GM12801 (cell line): ENCODE data around the gene CACNA1I.

Experiments
- TF ChIP-seq, protein P1 (sequence below): IDR thresholded peaks from one replicate; pipeline ENCODE4 v1.5.1; 2011; ENCODE audit warnings: control low read depth; ENCODE audit not compliant: insufficient read length; ENCODE audit errors: extremely low read depth

Gene CACNA1I

DNA sequence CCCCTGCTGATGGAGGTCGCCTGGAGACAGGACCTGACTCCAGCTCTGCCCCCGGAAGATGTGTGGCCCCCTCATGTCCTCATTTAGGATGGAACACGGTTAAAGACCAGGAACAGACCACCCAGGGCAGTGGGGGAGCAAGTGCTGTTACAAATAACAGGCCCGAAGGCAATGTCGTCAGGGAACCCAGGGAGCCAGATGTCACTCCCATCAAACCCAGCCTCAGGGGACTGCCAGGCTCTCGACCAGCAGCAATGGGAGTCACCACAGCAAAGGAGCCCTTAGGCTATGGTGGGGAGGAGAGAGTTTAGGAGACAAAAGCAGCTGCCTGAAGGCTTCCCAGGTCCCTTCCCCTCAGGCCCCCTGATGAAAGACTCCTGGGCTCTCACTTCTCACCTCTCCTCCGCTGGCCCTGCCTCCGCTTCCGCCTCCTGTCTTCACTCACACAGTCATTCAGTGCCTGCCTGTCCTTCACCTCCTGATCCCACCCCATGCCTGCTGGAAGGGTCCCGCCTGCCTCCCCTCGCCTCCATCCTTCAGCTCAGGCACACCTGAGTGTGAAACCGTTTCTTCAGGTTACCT is 42.4 kb upstream of the CACNA1I start:
- TF ChIP-seq, protein P1, sequence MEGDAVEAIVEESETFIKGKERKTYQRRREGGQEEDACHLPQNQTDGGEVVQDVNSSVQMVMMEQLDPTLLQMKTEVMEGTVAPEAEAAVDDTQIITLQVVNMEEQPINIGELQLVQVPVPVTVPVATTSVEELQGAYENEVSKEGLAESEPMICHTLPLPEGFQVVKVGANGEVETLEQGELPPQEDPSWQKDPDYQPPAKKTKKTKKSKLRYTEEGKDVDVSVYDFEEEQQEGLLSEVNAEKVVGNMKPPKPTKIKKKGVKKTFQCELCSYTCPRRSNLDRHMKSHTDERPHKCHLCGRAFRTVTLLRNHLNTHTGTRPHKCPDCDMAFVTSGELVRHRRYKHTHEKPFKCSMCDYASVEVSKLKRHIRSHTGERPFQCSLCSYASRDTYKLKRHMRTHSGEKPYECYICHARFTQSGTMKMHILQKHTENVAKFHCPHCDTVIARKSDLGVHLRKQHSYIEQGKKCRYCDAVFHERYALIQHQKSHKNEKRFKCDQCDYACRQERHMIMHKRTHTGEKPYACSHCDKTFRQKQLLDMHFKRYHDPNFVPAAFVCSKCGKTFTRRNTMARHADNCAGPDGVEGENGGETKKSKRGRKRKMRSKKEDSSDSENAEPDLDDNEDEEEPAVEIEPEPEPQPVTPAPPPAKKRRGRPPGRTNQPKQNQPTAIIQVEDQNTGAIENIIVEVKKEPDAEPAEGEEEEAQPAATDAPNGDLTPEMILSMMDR, result no peak

DNA sequence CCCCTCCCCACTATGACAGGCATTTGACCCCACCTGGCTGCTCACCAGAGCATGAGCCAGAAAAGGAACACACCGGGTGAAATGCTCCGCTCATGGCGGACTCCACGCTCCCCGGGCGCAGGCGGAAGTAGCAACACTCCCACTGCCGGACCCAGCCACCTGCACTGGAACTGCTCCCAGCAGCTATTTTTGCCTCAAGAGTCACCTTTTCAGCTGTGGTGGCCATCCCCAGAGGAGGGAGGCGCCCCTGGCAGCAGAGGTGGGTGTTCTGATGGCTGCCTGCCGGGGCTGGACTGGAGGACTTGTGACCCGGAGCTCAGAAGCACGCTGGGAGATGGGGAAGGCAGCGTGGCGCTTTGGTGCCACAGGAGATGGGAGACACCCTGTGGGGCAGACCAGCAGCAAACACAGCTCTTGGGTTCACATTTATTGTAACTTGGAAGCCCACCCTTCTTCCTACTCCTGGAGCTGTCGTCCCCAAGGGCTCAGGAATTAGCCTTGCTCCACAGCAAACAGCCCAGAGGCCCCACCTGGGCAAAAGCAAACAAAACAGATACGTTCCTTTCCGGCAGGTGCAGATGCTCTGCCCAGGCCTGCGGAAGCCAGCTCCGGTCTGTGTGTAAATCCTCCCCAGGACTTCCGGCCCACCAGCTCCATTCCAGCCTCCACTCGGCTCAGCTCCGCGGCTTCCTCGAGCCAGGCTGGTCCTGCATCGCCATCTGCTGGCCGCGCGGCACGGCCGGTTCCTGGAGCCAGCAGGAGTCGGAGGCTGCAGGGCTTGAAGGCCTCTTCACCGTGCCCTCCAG is 41.7 kb upstream of the CACNA1I start:
- TF ChIP-seq, protein P1, result peak; percentile 47

DNA sequence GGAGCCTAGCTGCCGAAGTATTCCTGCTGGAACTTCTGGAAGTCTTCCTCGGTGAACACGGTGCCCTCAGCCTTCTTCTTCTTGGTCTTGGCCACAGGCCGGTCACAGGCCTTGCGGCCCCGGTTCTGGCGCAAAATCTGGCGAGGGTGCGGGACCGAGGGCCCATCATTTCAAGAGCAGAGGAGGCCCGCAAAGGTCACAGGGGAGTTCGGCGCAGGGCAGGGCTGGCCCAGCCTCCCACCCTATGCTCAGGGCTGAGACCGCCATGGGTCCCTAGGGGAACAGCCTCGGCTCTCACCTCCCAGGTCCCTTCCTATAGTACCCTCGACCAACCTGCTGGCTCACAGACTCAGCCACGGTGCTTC is 41.1 kb upstream of the CACNA1I start:
- TF ChIP-seq, protein P1, result no peak

DNA sequence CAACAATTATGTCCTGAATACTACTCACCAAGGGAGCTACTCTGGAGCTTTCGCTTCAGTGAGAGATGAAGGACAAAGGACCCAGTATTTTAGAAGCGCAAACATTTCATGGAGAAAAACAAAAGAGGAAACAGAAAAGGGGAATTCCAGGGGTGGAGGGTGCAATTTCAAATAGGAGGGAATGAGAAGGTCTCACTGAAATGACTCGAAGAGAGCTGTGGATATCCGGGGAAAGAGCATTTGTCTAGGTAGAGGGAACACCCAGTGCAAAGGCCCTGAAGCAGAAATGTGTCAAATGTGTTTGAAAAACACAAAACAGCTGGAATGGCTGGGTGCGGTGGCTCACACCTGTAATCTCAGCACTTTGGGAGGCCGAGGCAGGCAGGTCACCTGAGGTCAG is 40.4 kb upstream of the CACNA1I start:
- TF ChIP-seq, protein P1, result no peak

DNA sequence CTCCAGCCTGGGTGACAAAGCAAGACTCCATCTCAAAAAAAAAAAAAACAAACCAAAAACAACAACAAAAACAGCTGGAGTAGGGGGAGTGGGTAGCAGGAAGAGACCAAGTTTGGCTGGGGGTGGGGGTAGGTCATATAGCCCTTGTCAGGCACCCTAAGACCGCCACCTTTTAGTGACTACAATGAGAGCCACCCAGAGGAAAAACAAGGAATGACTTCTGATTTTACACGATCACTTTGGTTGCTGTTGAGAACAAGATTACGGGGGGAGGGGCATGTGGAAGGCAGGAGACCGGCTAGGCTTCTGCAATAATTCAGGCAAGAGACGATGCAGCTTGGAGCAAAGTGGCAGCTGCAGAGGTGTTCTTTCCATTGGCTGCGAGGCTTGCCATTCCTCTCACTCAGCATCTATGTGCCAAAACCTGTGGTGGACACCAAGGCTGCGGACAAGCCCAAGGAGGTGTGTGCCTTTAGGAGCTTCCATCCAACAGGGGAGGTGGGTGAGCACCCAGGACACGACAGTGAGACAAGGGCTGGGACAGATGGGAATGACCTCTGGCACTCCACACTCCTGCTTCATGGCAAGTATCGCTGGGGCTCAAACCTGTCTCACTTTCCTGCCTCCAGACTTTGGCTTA is 39.7 kb upstream of the CACNA1I start:
- TF ChIP-seq, protein P1, result no peak

DNA sequence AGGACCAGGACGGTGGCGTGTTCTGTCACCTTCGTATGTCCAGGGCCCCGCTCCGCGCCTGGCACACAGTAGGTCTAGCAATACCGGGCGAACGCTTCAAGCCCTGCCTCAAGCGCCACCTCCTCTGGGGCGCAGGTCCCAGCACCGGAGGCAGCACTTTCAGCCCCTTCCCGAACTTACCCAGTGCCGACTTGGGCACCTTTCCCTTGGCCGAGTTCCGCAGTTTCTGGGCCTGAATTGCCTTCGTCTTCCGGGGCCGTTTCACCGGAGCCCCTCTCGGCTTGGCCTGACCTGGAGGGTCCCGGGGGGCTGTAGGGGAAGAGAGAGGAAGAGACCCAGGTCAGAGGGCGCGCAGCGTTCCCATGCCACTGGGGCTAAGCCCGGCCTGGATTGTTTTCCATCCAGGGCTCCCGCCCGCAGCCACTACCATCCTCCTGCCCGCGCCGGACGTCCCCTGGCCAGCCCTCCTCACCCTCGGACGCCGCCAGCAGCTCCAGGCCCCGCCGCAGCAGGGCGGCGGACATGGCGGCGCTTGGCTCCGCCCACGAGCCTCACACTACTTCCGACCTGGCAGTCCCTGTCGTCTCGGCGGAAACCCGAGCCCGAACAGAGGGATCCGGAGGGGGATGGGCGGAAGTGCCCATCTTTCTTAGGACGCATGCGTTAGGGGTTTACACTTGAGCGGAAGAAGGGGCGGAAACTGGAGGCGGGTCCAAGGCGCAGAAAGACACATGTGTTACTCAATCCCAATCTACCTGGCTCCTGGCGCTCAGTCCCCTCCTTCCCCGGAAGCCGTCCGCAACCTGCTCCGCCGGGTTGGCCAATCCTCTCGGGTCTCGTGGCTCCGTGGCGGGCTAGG is 38.1 kb upstream of the CACNA1I start, which contains the start of gene RPS19BP1:
Gene RPS19BP1, minus strand, starts transcription at position 534 of the 859 bp plus-strand sequence. Its CDS starts 10 bp downstream, at position 524.
- TF ChIP-seq, protein P1, result no peak

DNA sequence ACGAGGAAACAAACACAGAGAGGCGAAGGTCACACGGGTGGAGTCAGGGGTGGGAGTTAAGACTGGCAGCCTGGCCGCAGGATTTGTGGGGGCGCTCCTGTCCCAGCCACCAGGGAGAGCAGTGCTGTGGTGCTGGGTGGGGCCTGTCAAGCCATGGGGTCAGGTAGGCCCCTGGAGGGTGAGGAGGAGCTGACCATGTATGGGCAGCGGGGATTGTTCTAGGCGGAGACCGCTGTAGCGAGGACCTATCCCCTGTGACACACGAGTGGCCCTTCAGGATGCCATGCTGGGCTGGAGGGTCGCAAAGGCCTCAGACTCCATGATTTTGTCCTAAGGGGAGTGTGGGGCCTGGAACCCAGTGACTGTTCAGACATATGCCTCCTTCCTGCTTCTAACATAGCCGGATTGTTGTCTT is 36.5 kb upstream of the CACNA1I start:
- TF ChIP-seq, protein P1, result no peak
